H9 (cell line): ENCODE results near the gene CDH20. TPM values are rescaled to one million over a fixed set of nuclear protein-coding genes. Genes with fewer than 3 reads are reported as not detected.

Experiments
- DNase-seq: peaks from one replicate; pipeline ENCODE4 v3.0.0-alpha.2; 2017
- H2AFZ ChIP-seq: one replicate; pipeline ENCODE4 v1.6.1; 2013; ENCODE audit warnings: mild to moderate bottlenecking, low read length, control low read depth, moderate library complexity
- H2AK5ac ChIP-seq: 2 replicates; pipeline ENCODE4 v1.6.1; 2013; ENCODE audit warnings: low read length, control low read depth, mixed read lengths; ENCODE audit not compliant: insufficient read length
- H2BK120ac ChIP-seq: one replicate; pipeline ENCODE4 v1.6.1; 2013; ENCODE audit warnings: low read depth, mild to moderate bottlenecking, low read length, control low read depth, inconsistent platforms; ENCODE audit not compliant: poor library complexity, severe bottlenecking
- H2BK12ac ChIP-seq: 2 replicates; pipeline ENCODE4 v1.6.1; 2013; ENCODE audit warnings: low read length, control low read depth, mixed read lengths, low read depth; ENCODE audit not compliant: insufficient read length
- H2BK15ac ChIP-seq: 2 replicates; pipeline ENCODE4 v1.6.1; 2013; ENCODE audit warnings: low read depth, low read length, control low read depth
- H2BK20ac ChIP-seq: one replicate; pipeline ENCODE4 v1.6.1; 2013; ENCODE audit warnings: low read depth, mild to moderate bottlenecking, low read length, control low read depth, inconsistent platforms; ENCODE audit not compliant: poor library complexity, severe bottlenecking
- H2BK5ac ChIP-seq: 2 replicates; pipeline ENCODE4 v1.6.1; 2013; ENCODE audit warnings: low read length, control low read depth, mixed read lengths; ENCODE audit not compliant: insufficient read length
- H3K14ac ChIP-seq: 2 replicates; pipeline ENCODE4 v1.6.1; 2013; ENCODE audit warnings: low read length, control low read depth; ENCODE audit not compliant: insufficient read depth
- H3K18ac ChIP-seq: 2 replicates; pipeline ENCODE4 v1.6.1; 2013; ENCODE audit warnings: low read depth, mild to moderate bottlenecking, mixed read lengths, low read length, control low read depth; ENCODE audit not compliant: insufficient read length
- H3K23ac ChIP-seq: 2 replicates; pipeline ENCODE4 v1.6.1; 2013; ENCODE audit warnings: low read length, control low read depth, mixed read lengths, low read depth; ENCODE audit not compliant: insufficient read length
- H3K23me2 ChIP-seq: 2 replicates; pipeline ENCODE4 v1.6.1; 2013; ENCODE audit warnings: low read depth, mild to moderate bottlenecking, mixed read lengths, low read length, control low read depth; ENCODE audit not compliant: insufficient read length, poor library complexity, severe bottlenecking
- H3K27ac ChIP-seq: 2 replicates; pipeline ENCODE4 v1.5.1; 2013; ENCODE audit warnings: low read length, control low read depth, mixed read lengths, low read depth; ENCODE audit not compliant: insufficient read length
- H3K27me3 ChIP-seq: 2 replicates; pipeline ENCODE4 v1.6.1; 2013; ENCODE audit warnings: low read length, control low read depth, inconsistent platforms; ENCODE audit not compliant: insufficient read depth
- H3K4ac ChIP-seq: 2 replicates; pipeline ENCODE4 v1.6.1; 2013; ENCODE audit warnings: low read depth, mild to moderate bottlenecking, control low read depth, inconsistent platforms, low read length, moderate library complexity
- H3K4me1 ChIP-seq: 2 replicates; pipeline ENCODE4 v1.6.1; 2013; ENCODE audit warnings: low read length, control low read depth, inconsistent platforms; ENCODE audit not compliant: insufficient read depth
- H3K4me2 ChIP-seq: 2 replicates; pipeline ENCODE4 v1.6.1; 2013; ENCODE audit warnings: low read length, control low read depth, mixed read lengths; ENCODE audit not compliant: insufficient read length, insufficient read depth
- H3K56ac ChIP-seq: 2 replicates; pipeline ENCODE4 v1.6.1; 2013; ENCODE audit warnings: low read depth, mild to moderate bottlenecking, mixed read lengths, low read length, control low read depth; ENCODE audit not compliant: insufficient read length
- H3K79me1 ChIP-seq: 2 replicates; pipeline ENCODE4 v1.6.1; 2013; ENCODE audit warnings: low read depth, mild to moderate bottlenecking, moderate library complexity, low read length, control low read depth, inconsistent platforms; ENCODE audit not compliant: insufficient read depth, poor library complexity, severe bottlenecking
- H3K79me2 ChIP-seq: 2 replicates; pipeline ENCODE4 v1.6.1; 2013; ENCODE audit warnings: low read length, control low read depth, inconsistent platforms; ENCODE audit not compliant: insufficient read depth
- H3K9ac ChIP-seq: 2 replicates; pipeline ENCODE4 v1.6.1; 2013; ENCODE audit warnings: low read length, control low read depth, mixed read lengths; ENCODE audit not compliant: insufficient read length; ENCODE audit errors: extremely low read depth
- H3K9me3 ChIP-seq: one replicate; pipeline ENCODE4 v1.6.1; 2013; ENCODE audit warnings: low read depth, low read length, inconsistent platforms; ENCODE audit not compliant: control insufficient read depth
- H3T11ph ChIP-seq: one replicate; pipeline ENCODE4 v1.6.1; 2013; ENCODE audit warnings: mild to moderate bottlenecking, low read length, control low read depth, inconsistent platforms
- H4K20me1 ChIP-seq: one replicate; pipeline ENCODE4 v1.6.1; 2013; ENCODE audit not compliant: control insufficient read depth, insufficient read length, insufficient read depth
- H4K5ac ChIP-seq: 2 replicates; pipeline ENCODE4 v1.6.1; 2013; ENCODE audit warnings: low read depth, mild to moderate bottlenecking, mixed read lengths, low read length, control low read depth; ENCODE audit not compliant: insufficient read length
- H4K8ac ChIP-seq: replicated peaks from 2 replicates; pipeline ENCODE4 v1.6.1; 2013; ENCODE audit warnings: low read length, control low read depth, mixed read lengths, low read depth; ENCODE audit not compliant: insufficient read length
- H4K91ac ChIP-seq: 2 replicates; pipeline ENCODE4 v1.6.1; 2013; ENCODE audit warnings: low read depth, mild to moderate bottlenecking, moderate library complexity, mixed read lengths, low read length, control low read depth; ENCODE audit not compliant: insufficient read length
- H3K27ac Mint-ChIP-seq, 3 experiments: 2 replicates in 2 of 3; 3 replicates in 1 of 3; pipeline ENCODE4 v1.8.0; 2020 to 2021; ENCODE audit warnings: mixed read lengths in 3 of 3, mild to moderate bottlenecking in 1 of 3, moderate library complexity in 1 of 3
- H3K27me3 Mint-ChIP-seq: 2 replicates; pipeline ENCODE4 v1.8.0; 2021; ENCODE audit warnings: low read depth, mild to moderate bottlenecking, moderate library complexity, mixed read lengths
- H3K36me3 Mint-ChIP-seq, 3 experiments: 2 replicates in 2 of 3; 3 replicates in 1 of 3; pipeline ENCODE4 v1.8.0; 2020 to 2021; ENCODE audit warnings: low read depth in 3 of 3, mixed read lengths in 3 of 3; ENCODE audit not compliant: insufficient read depth in 1 of 3
- H3K4me1 Mint-ChIP-seq, 2 experiments: 2 replicates each; pipeline ENCODE4 v1.8.0; 2020; ENCODE audit warnings: mixed read lengths in 2 of 2
- H3K4me3 Mint-ChIP-seq, 2 experiments: 2 replicates in 1 of 2; 3 replicates in 1 of 2; pipeline ENCODE4 v1.8.0; 2020 to 2021; ENCODE audit warnings: mild to moderate bottlenecking in 2 of 2, mixed read lengths in 2 of 2, moderate library complexity in 1 of 2
- H3K9me3 Mint-ChIP-seq, 2 experiments: 2 replicates in 1 of 2; 3 replicates in 1 of 2; pipeline ENCODE4 v1.8.0; 2020; ENCODE audit warnings: mild to moderate bottlenecking in 2 of 2, mixed read lengths in 2 of 2, moderate library complexity in 1 of 2
- WGBS: extraction: QIAGEN DNeasy Blood & Tissue Kit; methylation state at CpG from one replicate; pipeline ENCODE4 v1.1.7; 2013; ENCODE audit warnings: missing lambda C conversion rate, low lambda C conversion rate, mixed read lengths; ENCODE audit not compliant: insufficient read length; ENCODE audit errors: extremely low coverage; 5-methylcytosine and 5-hydroxymethylcytosine counted together
- total RNA-seq: library from RNA; stranded (reverse); gene quantifications from 2 replicates; pipeline ENCODE4 v1.2.1, GENCODE V29; 2021
- TF ChIP-seq, protein P1 (sequence below): fragments of 200-600 bp; sonication (generic); conservative IDR thresholded peaks from 3 replicates; pipeline ENCODE4 v1.8.0; 2021; ENCODE audit warnings: antibody characterized with exemption, mild to moderate bottlenecking

CDH20 gene
- total RNA-seq, 1 experiment from 2014 or later = not detected

DNA sequence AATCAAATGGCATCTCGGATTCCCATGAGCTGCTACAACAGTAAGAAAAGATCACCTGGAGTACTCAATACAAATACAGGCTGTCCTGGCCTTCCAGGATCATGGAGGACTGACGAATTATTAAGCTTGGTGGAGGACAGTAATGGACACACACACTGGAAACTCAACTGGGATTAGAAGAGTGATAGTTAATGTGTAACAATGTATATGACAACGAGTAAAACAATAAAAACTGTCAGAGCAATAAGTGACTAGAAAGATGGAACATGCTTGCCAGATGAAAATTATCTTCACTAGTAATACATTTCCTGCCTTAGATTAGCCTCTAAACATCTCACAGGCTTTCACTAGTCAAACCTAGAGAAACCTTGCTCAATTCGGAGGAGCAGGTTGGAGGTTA, 49.2 kb upstream of the CDH20 start:
- no peaks in the 10 kb centered on the region for H4K20me1 ChIP-seq
- no peak overlapping the region for H3K4me2 ChIP-seq
- no CpG with 5 or more reads among the region's 4 CpGs for WGBS
- no peak overlapping the region for H4K91ac ChIP-seq
- H2BK15ac ChIP-seq = no peak overlapping the region
- Mint-ChIP-seq H3K36me3 (peaks cover 5 to 11% (median 6%) of the 10 kb centered on the region in 3 experiments; a peak in 5 of 7 replicates), H3K27ac (no peak overlapping the region; a peak in 1 of 7 replicates), H3K4me1 (peaks cover 13 to 17% of the 10 kb centered on the region in 2 experiments), H3K27me3 (no peaks in the 10 kb centered on the region), H3K9me3 (peaks cover 12 to 15% of the 10 kb centered on the region in 2 experiments), H3K4me3 (no peak overlapping the region)
- H3K56ac ChIP-seq = no peak overlapping the region
- H3K27ac ChIP-seq = no peak overlapping the region
- H2BK20ac ChIP-seq = no peak overlapping the region
- no peak overlapping the region for H3K23ac ChIP-seq
- no peak overlapping the region for H2BK5ac ChIP-seq
- no peaks in the 10 kb centered on the region for H3K27me3 ChIP-seq
- H3K79me2 ChIP-seq = no peaks in the 10 kb centered on the region
- H3K23me2 ChIP-seq = no peaks in the 10 kb centered on the region
- H3K4ac ChIP-seq = no peak overlapping the region
- no peaks in the 10 kb centered on the region for H3K79me1 ChIP-seq
- no peak overlapping the region for H3K9ac ChIP-seq
- no peak overlapping the region for H2AFZ ChIP-seq
- H3K4me1 ChIP-seq = peaks cover 2% of the 10 kb centered on the region; the same call in 1 of the 2 replicates
- H4K8ac ChIP-seq = no peak overlapping the region
- no peaks in the 10 kb centered on the region for H3K9me3 ChIP-seq
- no peak for DNase-seq
- no peak overlapping the region for H3K14ac ChIP-seq
- no peak overlapping the region for H3T11ph ChIP-seq
- H2BK12ac ChIP-seq = no peak overlapping the region
- H4K5ac ChIP-seq = no peak overlapping the region
- H2AK5ac ChIP-seq = no peak overlapping the region
- H3K18ac ChIP-seq = no peak overlapping the region
- TF ChIP-seq, protein P1, sequence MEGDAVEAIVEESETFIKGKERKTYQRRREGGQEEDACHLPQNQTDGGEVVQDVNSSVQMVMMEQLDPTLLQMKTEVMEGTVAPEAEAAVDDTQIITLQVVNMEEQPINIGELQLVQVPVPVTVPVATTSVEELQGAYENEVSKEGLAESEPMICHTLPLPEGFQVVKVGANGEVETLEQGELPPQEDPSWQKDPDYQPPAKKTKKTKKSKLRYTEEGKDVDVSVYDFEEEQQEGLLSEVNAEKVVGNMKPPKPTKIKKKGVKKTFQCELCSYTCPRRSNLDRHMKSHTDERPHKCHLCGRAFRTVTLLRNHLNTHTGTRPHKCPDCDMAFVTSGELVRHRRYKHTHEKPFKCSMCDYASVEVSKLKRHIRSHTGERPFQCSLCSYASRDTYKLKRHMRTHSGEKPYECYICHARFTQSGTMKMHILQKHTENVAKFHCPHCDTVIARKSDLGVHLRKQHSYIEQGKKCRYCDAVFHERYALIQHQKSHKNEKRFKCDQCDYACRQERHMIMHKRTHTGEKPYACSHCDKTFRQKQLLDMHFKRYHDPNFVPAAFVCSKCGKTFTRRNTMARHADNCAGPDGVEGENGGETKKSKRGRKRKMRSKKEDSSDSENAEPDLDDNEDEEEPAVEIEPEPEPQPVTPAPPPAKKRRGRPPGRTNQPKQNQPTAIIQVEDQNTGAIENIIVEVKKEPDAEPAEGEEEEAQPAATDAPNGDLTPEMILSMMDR = no peak
- no peak overlapping the region for H2BK120ac ChIP-seq
